NCI-H526 (cell line): ENCODE measurements around the gene SCN4A.
A peak's percentile ranks its signal among the peaks of the same experiment; 100 is the strongest.
"Not testable (repeated sequence)": the region's sequence is repeated elsewhere in the genome, so short reads cannot be mapped to it uniquely, and the experiment has no call there.

Experiments used
- DNase-seq, 2 experiments: peaks; one replicate each; lab custom pipeline; 2025; lab: John Stamatoyannopoulos, UW

Gene SCN4A

GRCh38 chr17:63934183-63935112, 38.3 kb downstream of the SCN4A start:
- no peak for DNase-seq

GRCh38 chr17:63933598-63933997, 39.1 kb downstream of the SCN4A start:
- no peak for DNase-seq

- no peak for DNase-seq
Observed at GRCh38 chr17:63932721-63933120, 40.0 kb downstream of the SCN4A start.

GRCh38 chr17:63931981-63932561, 40.6 kb downstream of the SCN4A start, which contains the start of gene CD79B:
Gene CD79B (minus strand): TSS chr17:63932331. CDS start chr17:63932261, 70 bp downstream.
- DNase-seq = peak; percentile 22 to 78

GRCh38 chr17:63930951-63931575, 41.7 kb downstream of the SCN4A start:
- no peak for DNase-seq

GRCh38 chr17:63929860-63930766, 42.6 kb downstream of the SCN4A start:
- no peak for DNase-seq

GRCh38 chr17:63928966-63929695, 43.6 kb downstream of the SCN4A start:
- no peak for DNase-seq

GRCh38 chr17:63928172-63928666, 44.5 kb downstream of the SCN4A start:
- DNase-seq = no peak

- peak in 1 of 2 experiments; percentile 51 for DNase-seq
Observed at GRCh38 chr17:63927464-63928171, 45.1 kb downstream of the SCN4A start.

GRCh38 chr17:63926164-63926563, 46.6 kb downstream of the SCN4A start:
- DNase-seq = no peak

GRCh38 chr17:63925615-63926014, 47.1 kb downstream of the SCN4A start:
- DNase-seq = no peak

- not testable (repeated sequence) for DNase-seq
Observed at GRCh38 chr17:63922402-63922801, 50.3 kb downstream of the SCN4A start.

GRCh38 chr17:63920779-63921178, 51.9 kb downstream of the SCN4A start:
- not testable (repeated sequence) for DNase-seq

- DNase-seq = not testable (repeated sequence)
Observed at GRCh38 chr17:63920050-63920449, 52.7 kb downstream of the SCN4A start.

- DNase-seq = peak in 1 of 2 experiments; percentile 71
Observed at GRCh38 chr17:63919311-63919723, 53.4 kb downstream of the SCN4A start.

GRCh38 chr17:63918789-63919305, 53.9 kb downstream of the SCN4A start, which contains the start of gene GH1:
Gene GH1 (minus strand): TSS chr17:63918839. CDS start chr17:63918776, 63 bp downstream.
- not testable (repeated sequence) for DNase-seq

- peak in 1 of 2 experiments; percentile 14 for DNase-seq
Observed at GRCh38 chr17:63918305-63918704, 54.4 kb downstream of the SCN4A start.

- no peak for DNase-seq
Observed at GRCh38 chr17:63917646-63918045, 55.1 kb downstream of the SCN4A start.

GRCh38 chr17:63917206-63917605, 55.5 kb downstream of the SCN4A start:
- DNase-seq = not testable (repeated sequence)
